DOHH2 (cell line): ENCODE measurements around the gene CARNS1.
A peak's percentile ranks its signal among the peaks of the same experiment; 100 is the strongest.
"Not testable (repeated sequence)": the region's sequence is repeated elsewhere in the genome, so short reads cannot be mapped to it uniquely, and the experiment has no call there.

Experiments used
- H3F3A ChIP-seq: fragments of 200-600 bp; sonication (generic), shearing (Covaris generic); 2 replicates; pipeline ENCODE4 v1.6.0; 2016; ENCODE audit warnings: antibody characterized with exemption, mild to moderate bottlenecking; ENCODE audit not compliant: control insufficient read depth, insufficient read depth
- H3K27ac ChIP-seq: fragments of 200-600 bp; sonication (generic); 2 replicates; pipeline ENCODE4 v1.5.1; 2014; ENCODE audit warnings: low read depth, mild to moderate bottlenecking, low read length, moderate library complexity
- H3K27me3 ChIP-seq: fragments of 200-600 bp; sonication (generic); 2 replicates; pipeline ENCODE4 v1.6.1; 2014; ENCODE audit warnings: mild to moderate bottlenecking, low read length, mixed read lengths; ENCODE audit not compliant: control insufficient read depth
- H3K36me3 ChIP-seq: fragments of 200-600 bp; sonication (generic); 2 replicates; pipeline ENCODE4 v1.6.1; 2014; ENCODE audit warnings: mild to moderate bottlenecking, low read length, moderate library complexity, mixed read lengths; ENCODE audit not compliant: control insufficient read depth
- H3K4me1 ChIP-seq: fragments of 200-600 bp; sonication (generic); 2 replicates; pipeline ENCODE4 v1.6.1; 2014; ENCODE audit warnings: mild to moderate bottlenecking, low read length, mixed read lengths; ENCODE audit not compliant: control insufficient read depth
- H3K4me2 ChIP-seq: fragments of 200-600 bp; sonication (generic); 2 replicates; pipeline ENCODE4 v1.6.0; 2014; ENCODE audit warnings: mild to moderate bottlenecking, low read length, moderate library complexity
- H3K4me3 ChIP-seq: fragments of 200-600 bp; sonication (generic); 2 replicates; pipeline ENCODE4 v1.5.1; 2014; ENCODE audit warnings: mild to moderate bottlenecking, low read length, mixed read lengths
- H3K79me2 ChIP-seq: fragments of 200-600 bp; sonication (generic); 2 replicates; pipeline ENCODE4 v1.6.1; 2014; ENCODE audit warnings: mild to moderate bottlenecking, low read length, mixed read lengths; ENCODE audit not compliant: control insufficient read depth
- H3K9me2 ChIP-seq: fragments of 200-600 bp; sonication (generic); replicated peaks from 2 replicates; pipeline ENCODE4 v1.6.1; 2014; ENCODE audit warnings: mild to moderate bottlenecking, low read length, mixed read lengths; ENCODE audit not compliant: control insufficient read depth
- H3K9me3 ChIP-seq: fragments of 200-600 bp; sonication (generic); 2 replicates; pipeline ENCODE4 v1.6.1; 2014; ENCODE audit warnings: antibody characterized with exemption, low read length, mixed read lengths; ENCODE audit not compliant: control insufficient read depth, insufficient read depth
- H4K20me1 ChIP-seq: fragments of 200-600 bp; sonication (generic); 2 replicates; pipeline ENCODE4 v1.6.0; 2014; ENCODE audit warnings: low read depth, mild to moderate bottlenecking, antibody characterized with exemption, low read length, moderate library complexity; ENCODE audit not compliant: control insufficient read depth, insufficient read depth
- EZH2phosphoT487 ChIP-seq: fragments of 200-600 bp; sonication (generic); IDR thresholded peaks from 2 replicates; pipeline ENCODE4 v1.6.1; 2017; ENCODE audit warnings: borderline replicate concordance, mild to moderate bottlenecking, antibody characterized with exemption, low read length, moderate library complexity, mixed read lengths
- TF ChIP-seq, protein P1 (sequence below): fragments of 200-600 bp; sonication (generic); IDR thresholded peaks from one replicate; pipeline ENCODE4 v1.5.1; 2014; ENCODE audit warnings: antibody characterized with exemption, mild to moderate bottlenecking, low read depth, low read length; ENCODE audit not compliant: poor library complexity, severe bottlenecking

The CARNS1 gene

DNA sequence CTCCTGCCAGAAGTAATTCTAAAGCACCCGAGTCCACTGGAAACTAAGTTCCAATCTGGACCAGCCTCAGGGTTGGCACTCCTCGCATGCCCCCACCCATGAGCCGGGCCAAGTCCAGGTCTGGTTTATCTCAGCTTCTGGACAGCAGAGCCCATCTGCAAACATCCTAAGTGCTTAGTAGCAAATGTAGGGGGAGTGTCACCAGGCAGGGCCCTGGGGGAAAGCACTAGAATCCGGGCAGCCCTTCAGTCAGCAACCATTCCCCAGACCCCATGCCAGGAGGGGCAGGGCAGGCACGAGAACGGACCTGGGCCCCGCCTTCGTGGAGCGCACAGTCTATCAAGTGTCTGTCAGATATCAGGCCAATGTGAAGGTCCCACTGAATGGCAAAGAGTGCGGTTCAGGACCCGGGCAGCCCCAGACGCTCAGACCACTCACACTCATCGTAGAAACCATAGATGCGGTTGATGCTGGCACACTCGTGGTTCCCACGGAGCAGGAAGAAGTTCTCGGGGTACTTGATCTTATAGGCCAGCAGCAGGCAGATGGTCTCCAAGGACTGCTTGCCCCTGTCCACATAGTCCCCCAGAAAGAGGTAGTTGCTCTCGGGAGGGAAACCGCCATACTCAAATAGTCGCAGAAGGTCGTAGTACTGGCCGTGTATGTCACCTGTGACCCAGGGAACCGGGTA is 15.1 kb upstream of the CARNS1 start:
- Histone ChIP-seq H3K36me3 (peaks cover 75% of the 10 kb centered on the region), H3K4me3 (peak overlapping the region; percentile 92), H3K4me2 (peak overlapping the region; percentile 82), H3K79me2 (peaks cover 85% of the 10 kb centered on the region), H3K27ac (peak overlapping the region; percentile 76), H3F3A (peaks cover 10% of the 10 kb centered on the region; the same call in 1 of the 2 replicates), H4K20me1 (peaks cover 7% of the 10 kb centered on the region; the same call in 1 of the 2 replicates), H3K4me1 (peaks cover 64% of the 10 kb centered on the region), H3K9me3 (no peaks in the 10 kb centered on the region), H3K27me3 (no peaks in the 10 kb centered on the region), H3K9me2 (no peaks in the 10 kb centered on the region)
- TF ChIP-seq EZH2phosphoT487: no peak
- TF ChIP-seq, protein P1, sequence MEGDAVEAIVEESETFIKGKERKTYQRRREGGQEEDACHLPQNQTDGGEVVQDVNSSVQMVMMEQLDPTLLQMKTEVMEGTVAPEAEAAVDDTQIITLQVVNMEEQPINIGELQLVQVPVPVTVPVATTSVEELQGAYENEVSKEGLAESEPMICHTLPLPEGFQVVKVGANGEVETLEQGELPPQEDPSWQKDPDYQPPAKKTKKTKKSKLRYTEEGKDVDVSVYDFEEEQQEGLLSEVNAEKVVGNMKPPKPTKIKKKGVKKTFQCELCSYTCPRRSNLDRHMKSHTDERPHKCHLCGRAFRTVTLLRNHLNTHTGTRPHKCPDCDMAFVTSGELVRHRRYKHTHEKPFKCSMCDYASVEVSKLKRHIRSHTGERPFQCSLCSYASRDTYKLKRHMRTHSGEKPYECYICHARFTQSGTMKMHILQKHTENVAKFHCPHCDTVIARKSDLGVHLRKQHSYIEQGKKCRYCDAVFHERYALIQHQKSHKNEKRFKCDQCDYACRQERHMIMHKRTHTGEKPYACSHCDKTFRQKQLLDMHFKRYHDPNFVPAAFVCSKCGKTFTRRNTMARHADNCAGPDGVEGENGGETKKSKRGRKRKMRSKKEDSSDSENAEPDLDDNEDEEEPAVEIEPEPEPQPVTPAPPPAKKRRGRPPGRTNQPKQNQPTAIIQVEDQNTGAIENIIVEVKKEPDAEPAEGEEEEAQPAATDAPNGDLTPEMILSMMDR: no peak

DNA sequence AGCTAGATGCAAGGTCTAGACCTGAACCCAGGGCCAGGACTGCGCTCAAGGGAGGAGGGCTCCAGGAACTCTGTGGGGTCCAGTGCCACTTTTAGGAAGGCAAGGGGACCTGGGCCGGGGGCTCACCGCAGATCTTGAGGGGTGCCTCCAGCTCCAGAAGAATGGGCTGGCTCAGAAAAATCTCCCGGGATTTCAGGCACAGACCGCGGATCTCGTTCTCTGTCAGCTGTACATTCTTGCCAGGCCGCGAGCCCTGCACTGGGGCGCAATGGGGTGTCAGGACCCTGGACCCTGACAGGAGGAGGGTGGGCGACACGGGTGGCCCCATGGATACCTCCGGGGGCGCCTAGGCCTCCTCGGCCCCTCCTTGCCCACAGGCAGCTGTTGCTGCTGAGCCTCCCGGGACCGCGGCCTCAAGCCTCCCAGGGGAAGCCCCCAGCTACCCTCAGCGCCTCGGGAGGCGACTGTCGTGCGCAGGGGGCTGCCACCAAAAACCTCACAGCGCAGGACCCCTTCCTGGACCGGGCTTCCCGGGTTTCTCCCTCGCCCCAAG is 14.5 kb upstream of the CARNS1 start:
- H3K27me3 ChIP-seq: no peaks in the 10 kb centered on the region
- H3K4me3 ChIP-seq: peak overlapping the region; percentile 92
- H4K20me1 ChIP-seq: peaks cover 7% of the 10 kb centered on the region; the same call in 1 of the 2 replicates
- H3K4me2 ChIP-seq: peak overlapping the region; percentile 82
- H3K79me2 ChIP-seq: peaks cover 86% of the 10 kb centered on the region
- H3K9me3 ChIP-seq: no peaks in the 10 kb centered on the region
- H3K4me1 ChIP-seq: peaks cover 70% of the 10 kb centered on the region
- TF ChIP-seq, protein P1: no peak
- no peak for TF ChIP-seq EZH2phosphoT487
- H3K9me2 ChIP-seq: no peaks in the 10 kb centered on the region
- H3K36me3 ChIP-seq: peaks cover 75% of the 10 kb centered on the region
- H3F3A ChIP-seq: peaks cover 10% of the 10 kb centered on the region; the same call in 1 of the 2 replicates
- H3K27ac ChIP-seq: peak overlapping the region; percentile 76

DNA sequence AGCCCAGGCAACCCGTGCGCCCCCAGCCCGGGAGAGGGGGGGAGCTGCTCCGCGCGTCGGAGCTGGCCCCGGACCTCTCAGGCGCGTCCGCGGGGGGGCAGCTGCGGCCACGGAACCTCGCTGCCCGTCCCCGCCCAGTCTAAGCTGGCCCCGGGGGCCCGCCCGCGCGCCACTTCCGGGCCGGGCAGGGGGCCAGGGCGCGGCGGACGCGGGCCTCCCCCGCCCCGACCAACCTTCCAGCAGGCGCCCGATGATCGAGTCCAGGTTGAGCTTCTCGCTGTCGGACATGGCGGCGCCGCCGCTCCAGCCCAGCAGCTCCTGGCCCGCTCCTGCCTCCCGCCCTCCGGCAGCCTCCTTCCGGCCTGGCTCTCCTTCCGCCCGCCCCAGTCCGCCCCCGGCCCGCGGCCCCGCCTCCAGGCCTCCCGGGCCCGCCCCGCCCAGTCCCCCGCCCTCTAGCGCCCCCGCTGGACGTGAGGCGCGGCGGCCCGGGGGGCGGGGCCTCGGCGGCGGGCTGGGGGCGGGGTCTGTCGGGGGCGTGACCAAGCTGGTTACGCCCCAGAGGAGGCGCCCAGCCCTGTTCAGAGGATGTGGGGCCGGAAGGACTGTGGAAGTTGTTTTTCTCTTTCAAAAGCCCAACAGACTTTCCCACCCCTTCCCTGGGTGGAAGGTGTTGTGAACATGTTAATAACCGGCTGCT is 13.8 kb upstream of the CARNS1 start, which contains the start of gene PPP1CA:
Gene PPP1CA, minus strand, starts transcription at position 364 of the 697 bp plus-strand sequence. Its CDS starts 76 bp downstream, at position 288.
- Histone ChIP-seq H3K79me2 (peaks cover 86% of the 10 kb centered on the region), H3K4me3 (peak within 1 kb of the TSS; percentile 92), H3K27ac (peak within 1 kb of the TSS; percentile 96), H4K20me1 (peaks cover 7% of the 10 kb centered on the region; the same call in 1 of the 2 replicates), H3K36me3 (peaks cover 75% of the 10 kb centered on the region), H3K9me2 (no peaks in the 10 kb centered on the region), H3K27me3 (no peaks in the 10 kb centered on the region), H3F3A (peaks cover 10% of the 10 kb centered on the region; the same call in 1 of the 2 replicates), H3K4me1 (peaks cover 73% of the 10 kb centered on the region), H3K9me3 (no peaks in the 10 kb centered on the region), H3K4me2 (peak within 1 kb of the TSS; percentile 82)
- TF ChIP-seq, protein P1: peak; percentile 24
- TF ChIP-seq EZH2phosphoT487: no peak

DNA sequence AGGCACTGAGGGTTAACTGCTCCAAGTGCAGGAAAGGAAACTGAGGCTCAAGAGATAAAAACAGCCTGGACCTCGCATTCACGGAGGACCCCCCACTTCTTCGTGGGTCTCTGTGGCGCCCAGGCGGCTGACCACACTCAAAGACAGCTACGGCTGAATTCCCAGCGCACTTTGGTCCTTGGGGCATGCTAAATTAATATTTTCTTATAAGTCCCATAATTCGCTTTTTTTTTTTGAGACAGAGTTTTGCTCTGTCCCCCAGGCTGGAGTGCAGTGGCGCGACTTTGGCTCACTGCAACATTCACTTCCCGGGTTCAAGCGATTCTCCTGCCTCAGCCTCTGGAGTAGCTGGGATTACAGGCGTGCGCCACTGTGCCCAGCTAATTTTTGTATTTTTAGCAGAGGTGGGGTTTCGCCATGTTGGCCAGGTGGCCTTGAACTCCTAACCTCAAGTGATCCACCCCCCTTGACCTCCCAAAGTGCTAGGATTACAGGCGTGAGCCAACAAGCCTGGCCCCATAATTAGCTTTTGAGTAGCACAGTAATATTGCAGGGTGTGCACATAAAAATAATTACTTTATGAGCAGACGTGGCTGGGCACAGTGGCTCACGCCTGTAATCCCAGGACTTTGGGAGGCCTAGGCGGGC is 13.2 kb upstream of the CARNS1 start:
- H4K20me1 ChIP-seq, H3K27me3 ChIP-seq, H3K9me3 ChIP-seq, H3K9me2 ChIP-seq: not testable (repeated sequence)
- peaks cover 75% of the 10 kb centered on the region for H3K36me3 ChIP-seq
- H3K79me2 ChIP-seq: peaks cover 80% of the 10 kb centered on the region
- H3K4me1 ChIP-seq: peaks cover 73% of the 10 kb centered on the region
- H3K4me3 ChIP-seq: peak overlapping the region; percentile 64
- peak overlapping the region; percentile 96 for H3K27ac ChIP-seq
- H3F3A ChIP-seq: peaks cover 10% of the 10 kb centered on the region; the same call in 1 of the 2 replicates
- H3K4me2 ChIP-seq: peak overlapping the region; percentile 80

DNA sequence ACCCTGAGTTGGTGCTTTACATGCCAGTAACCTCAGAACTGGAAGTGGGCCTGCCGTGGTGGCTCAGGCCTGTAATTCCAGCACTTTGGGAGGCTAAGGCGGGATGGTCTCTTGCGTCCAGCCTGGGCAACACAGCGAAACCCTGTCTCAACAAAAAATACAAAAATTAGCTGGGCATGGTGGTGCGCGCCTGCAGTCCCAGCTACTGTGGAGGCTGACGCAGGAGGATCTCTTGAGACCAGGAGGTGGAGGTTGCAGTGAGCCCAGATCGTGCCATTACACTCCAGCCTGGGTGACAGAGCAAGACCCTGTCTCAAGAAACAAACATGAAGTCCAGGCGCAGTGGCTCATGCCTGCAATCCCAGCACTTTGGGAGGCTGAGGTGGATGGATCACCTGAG is 12.4 kb upstream of the CARNS1 start:
- Histone ChIP-seq H3K36me3 (peaks cover 74% of the 10 kb centered on the region), H3K4me3 (peak overlapping the region; percentile 93), H3K4me1 (peaks cover 73% of the 10 kb centered on the region), H3F3A (peaks cover 11% of the 10 kb centered on the region; the same call in 1 of the 2 replicates), H3K79me2 (peaks cover 78% of the 10 kb centered on the region), H3K4me2 (peak overlapping the region; percentile 80), H3K27ac (peak overlapping the region; percentile 96)
- H4K20me1 ChIP-seq, H3K9me2 ChIP-seq, H3K9me3 ChIP-seq, H3K27me3 ChIP-seq: not testable (repeated sequence)
